HL-60 (cell line): ENCODE data around the gene TBX10.
A peak's percentile ranks its signal among the peaks of the same experiment; 100 is the strongest.
"Not testable (repeated sequence)": the region's sequence is repeated elsewhere in the genome, so short reads cannot be mapped to it uniquely, and the experiment has no call there.

Experiments
- DNase-seq, 2 experiments: peaks; one replicate each; pipeline ENCODE4 v3.0.0-alpha.2; 2010 to 2020; ENCODE audit warnings: low read depth in 1 of 2, low spot score in 1 of 2
- H3K27ac ChIP-seq: fragments of 250-450 bp; sonication (Bioruptor Pico); replicated peaks from 2 replicates; pipeline ENCODE4 v1.5.1; 2020; ENCODE audit warnings: mild to moderate bottlenecking, moderate library complexity
- H3K27me3 ChIP-seq: fragments of 250-450 bp; sonication (Bioruptor Pico); 2 replicates; pipeline ENCODE4 v1.5.1; 2021; ENCODE audit warnings: mild to moderate bottlenecking, moderate library complexity; ENCODE audit not compliant: insufficient read depth, poor library complexity, severe bottlenecking
- H3K4me3 ChIP-seq: replicated peaks from 2 replicates; pipeline ENCODE4 v1.5.1; 2011; ENCODE audit warnings: mild to moderate bottlenecking, control low read depth, low read length; ENCODE audit not compliant: insufficient read depth
- GABPA ChIP-seq: IDR thresholded peaks from 2 replicates; pipeline ENCODE4 v1.6.1; 2012; ENCODE audit warnings: low read depth
- POLR2AphosphoS5 ChIP-seq: IDR thresholded peaks from 2 replicates; pipeline ENCODE4 v1.6.1; 2012; ENCODE audit warnings: low read depth
- SPI1 ChIP-seq: IDR thresholded peaks from 2 replicates; pipeline ENCODE4 v1.6.1; 2012; ENCODE audit warnings: low read depth, mild to moderate bottlenecking, borderline replicate concordance
- long read RNA-seq: library from polyadenylated mRNA; unstranded; transcript quantifications from one replicate; pipeline ENCODE4 v2.0.0, GENCODE V29; 2020
- TF ChIP-seq, protein P1 (sequence below): IDR thresholded peaks from 2 replicates; pipeline ENCODE4 v1.6.1; 2012; ENCODE audit warnings: low read depth; ENCODE audit not compliant: insufficient replicate concordance
- TF ChIP-seq, protein P2 (sequence below): IDR thresholded peaks from one replicate; pipeline ENCODE4 v1.5.1; 2011; ENCODE audit warnings: low read length, control low read depth, inconsistent platforms; ENCODE audit not compliant: insufficient read depth

The TBX10 gene
- long read RNA-seq, partial matches to known transcripts, result 0 of 1 reads
- long read RNA-seq, other reads (novel, unspliced or antisense), result 1 of 1 reads

DNA sequence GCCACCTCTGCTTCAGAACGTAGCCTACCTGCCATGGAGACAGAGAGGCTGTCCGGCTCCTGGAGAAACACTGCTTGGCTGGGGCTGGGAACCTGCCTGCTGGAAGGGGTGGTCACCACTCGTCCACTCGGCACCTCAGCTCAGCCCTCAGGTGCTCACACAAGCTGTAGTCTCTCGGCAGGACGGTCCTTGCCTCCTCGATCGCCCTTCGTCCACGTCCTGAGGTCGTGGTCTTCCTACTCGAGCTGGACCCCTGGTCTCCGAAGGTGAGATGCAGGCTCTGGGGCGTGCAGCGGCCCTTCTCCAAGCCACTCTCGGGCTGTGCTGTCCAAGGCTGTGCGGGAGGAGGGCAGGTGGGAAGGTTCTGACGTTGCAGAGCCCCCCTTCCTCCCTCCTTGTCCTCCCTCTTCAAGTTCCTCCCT, at the start of gene TBX10:
TBX10 (minus strand) TSS at position 326 of the 422 bp plus-strand sequence; CDS start at position 35, 291 bp downstream.
- TF ChIP-seq GABPA, result no peak
- no peak for TF ChIP-seq SPI1
- TF ChIP-seq, protein P1, sequence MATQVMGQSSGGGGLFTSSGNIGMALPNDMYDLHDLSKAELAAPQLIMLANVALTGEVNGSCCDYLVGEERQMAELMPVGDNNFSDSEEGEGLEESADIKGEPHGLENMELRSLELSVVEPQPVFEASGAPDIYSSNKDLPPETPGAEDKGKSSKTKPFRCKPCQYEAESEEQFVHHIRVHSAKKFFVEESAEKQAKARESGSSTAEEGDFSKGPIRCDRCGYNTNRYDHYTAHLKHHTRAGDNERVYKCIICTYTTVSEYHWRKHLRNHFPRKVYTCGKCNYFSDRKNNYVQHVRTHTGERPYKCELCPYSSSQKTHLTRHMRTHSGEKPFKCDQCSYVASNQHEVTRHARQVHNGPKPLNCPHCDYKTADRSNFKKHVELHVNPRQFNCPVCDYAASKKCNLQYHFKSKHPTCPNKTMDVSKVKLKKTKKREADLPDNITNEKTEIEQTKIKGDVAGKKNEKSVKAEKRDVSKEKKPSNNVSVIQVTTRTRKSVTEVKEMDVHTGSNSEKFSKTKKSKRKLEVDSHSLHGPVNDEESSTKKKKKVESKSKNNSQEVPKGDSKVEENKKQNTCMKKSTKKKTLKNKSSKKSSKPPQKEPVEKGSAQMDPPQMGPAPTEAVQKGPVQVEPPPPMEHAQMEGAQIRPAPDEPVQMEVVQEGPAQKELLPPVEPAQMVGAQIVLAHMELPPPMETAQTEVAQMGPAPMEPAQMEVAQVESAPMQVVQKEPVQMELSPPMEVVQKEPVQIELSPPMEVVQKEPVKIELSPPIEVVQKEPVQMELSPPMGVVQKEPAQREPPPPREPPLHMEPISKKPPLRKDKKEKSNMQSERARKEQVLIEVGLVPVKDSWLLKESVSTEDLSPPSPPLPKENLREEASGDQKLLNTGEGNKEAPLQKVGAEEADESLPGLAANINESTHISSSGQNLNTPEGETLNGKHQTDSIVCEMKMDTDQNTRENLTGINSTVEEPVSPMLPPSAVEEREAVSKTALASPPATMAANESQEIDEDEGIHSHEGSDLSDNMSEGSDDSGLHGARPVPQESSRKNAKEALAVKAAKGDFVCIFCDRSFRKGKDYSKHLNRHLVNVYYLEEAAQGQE, result no peak
- TF ChIP-seq, protein P2, sequence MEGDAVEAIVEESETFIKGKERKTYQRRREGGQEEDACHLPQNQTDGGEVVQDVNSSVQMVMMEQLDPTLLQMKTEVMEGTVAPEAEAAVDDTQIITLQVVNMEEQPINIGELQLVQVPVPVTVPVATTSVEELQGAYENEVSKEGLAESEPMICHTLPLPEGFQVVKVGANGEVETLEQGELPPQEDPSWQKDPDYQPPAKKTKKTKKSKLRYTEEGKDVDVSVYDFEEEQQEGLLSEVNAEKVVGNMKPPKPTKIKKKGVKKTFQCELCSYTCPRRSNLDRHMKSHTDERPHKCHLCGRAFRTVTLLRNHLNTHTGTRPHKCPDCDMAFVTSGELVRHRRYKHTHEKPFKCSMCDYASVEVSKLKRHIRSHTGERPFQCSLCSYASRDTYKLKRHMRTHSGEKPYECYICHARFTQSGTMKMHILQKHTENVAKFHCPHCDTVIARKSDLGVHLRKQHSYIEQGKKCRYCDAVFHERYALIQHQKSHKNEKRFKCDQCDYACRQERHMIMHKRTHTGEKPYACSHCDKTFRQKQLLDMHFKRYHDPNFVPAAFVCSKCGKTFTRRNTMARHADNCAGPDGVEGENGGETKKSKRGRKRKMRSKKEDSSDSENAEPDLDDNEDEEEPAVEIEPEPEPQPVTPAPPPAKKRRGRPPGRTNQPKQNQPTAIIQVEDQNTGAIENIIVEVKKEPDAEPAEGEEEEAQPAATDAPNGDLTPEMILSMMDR, result no peak
- TF ChIP-seq POLR2AphosphoS5, result no peak
- Histone ChIP-seq H3K27me3 (no peaks in the 10 kb centered on the region), H3K27ac (no peak within 1 kb of the TSS), H3K4me3 (no peak within 1 kb of the TSS)
- DNase-seq, result no peak

- no peaks in the 10 kb centered on the region for H3K27me3 ChIP-seq
- TF ChIP-seq SPI1, result no peak
- TF ChIP-seq GABPA, result no peak
- TF ChIP-seq, protein P2, result no peak
- H3K27ac ChIP-seq, result no peak overlapping the region
- DNase-seq, result no peak
- no peak overlapping the region for H3K4me3 ChIP-seq
These were observed 49.6 kb upstream of the TBX10 start for GRCh38 chr11:67689178-67689577.

DNA sequence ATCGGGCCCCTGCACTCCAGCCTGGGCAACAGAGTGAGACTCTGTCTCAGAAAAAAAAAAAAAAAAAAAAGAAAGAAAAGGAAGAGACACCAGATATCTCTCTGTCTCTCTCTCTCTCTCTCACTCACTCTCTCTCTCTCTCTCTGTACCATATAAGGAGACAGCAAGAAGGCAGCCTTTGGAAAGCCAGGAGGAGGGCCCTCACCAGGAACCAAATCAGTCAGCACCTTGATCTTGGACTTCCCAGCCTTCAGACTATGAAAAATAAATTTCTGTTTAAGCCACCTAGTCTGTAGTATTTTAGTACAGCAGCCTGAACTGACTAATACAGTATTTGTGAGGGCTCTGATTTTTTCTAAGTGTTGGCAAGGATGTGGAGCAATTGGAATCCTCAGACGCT, 48.4 kb upstream of the TBX10 start:
- Histone ChIP-seq H3K27me3 (no peaks in the 10 kb centered on the region), H3K4me3 (no peak overlapping the region), H3K27ac (no peak overlapping the region)
- TF ChIP-seq, protein P2, result no peak
- TF ChIP-seq GABPA (no peak), POLR2AphosphoS5 (no peak), SPI1 (no peak)
- TF ChIP-seq, protein P1, result no peak
- no peak for DNase-seq

DNA sequence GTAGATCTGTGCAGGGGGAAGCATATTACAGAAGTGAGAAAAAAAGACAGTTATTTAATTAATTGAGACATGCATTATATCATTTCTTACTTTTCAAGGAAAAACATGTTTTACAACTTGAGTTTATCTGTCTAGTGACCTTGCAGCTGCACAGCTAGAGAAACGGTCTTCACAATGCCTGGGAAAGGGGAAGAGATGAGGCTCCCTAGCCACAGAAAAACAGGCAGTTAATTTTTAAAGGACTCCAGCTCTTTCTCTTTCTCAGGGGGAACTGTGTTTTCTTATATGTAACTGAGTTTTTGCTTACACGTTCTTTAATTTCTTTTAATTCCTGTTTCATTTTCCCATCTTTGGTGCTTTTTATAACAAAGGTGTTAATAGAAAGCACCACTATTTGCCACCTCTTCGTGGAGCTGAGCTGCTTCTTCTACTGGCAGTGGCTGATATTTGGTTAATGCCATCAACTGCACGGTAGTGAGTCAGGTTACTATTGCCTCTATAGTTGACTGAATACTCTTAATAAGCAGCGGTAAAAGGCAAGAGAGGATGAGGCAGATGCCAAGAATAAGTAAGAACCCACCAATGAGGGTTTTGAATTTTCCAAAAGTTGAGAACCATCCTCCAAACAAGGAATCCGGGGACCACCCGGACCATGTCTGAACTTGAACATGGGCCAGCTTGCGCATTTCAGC, 46.2 kb upstream of the TBX10 start:
- not testable (repeated sequence) for H3K4me3 ChIP-seq, H3K27me3 ChIP-seq
- H3K27ac ChIP-seq, result peak overlapping the region; percentile 86
- peak in 1 of 2 experiments; percentile 70 for DNase-seq
- peak; percentile 74; the same call in 1 of the 2 replicates for TF ChIP-seq SPI1

DNA sequence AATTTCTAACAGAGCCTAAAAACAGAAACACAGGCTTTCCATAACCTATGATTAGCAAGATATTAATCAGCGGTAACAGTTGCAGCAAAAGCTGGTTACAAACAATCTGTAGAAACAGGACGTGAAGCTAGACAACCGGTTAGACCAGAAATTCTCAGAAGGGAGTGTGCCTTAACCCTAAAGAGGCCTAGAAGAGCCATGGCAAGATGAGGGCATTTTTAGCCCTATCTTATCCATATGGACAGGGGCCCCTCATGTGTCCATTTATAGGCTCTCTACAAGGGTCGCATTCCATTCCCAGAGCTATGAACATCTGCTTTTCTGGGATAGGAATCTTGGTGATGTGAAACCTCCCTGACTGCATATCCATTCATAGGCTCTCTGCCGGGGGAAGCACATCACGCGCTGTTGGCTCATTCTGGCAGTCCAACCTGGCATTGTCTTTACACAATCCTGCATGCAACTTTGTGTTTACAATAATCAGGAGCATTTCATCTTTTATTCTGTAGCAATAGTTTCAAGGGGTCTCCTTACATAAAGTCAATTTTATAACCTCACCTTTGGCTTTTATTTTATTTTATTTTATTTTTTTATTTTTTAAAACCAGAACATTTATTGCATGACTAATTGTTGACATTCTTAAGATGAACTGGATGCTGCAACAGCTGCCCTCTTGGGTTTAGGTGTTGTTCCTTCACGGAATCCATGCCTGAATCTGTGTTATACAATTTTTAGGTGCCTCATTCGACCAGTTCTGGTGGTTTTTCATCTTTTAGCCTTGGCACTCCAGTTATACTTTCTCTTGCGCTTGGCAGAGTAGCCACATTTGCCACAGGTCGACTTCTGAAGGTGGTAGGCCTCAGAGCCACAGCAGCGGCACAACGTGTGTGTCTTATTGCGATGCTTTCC, 42.8 kb upstream of the TBX10 start:
- not testable (repeated sequence) for H3K27ac ChIP-seq, H3K27me3 ChIP-seq, DNase-seq, H3K4me3 ChIP-seq
